ENCODE data around the gene FGF1.

GRCh38 chr5:142679744-142680143 lies 6.1 kb downstream of the FGF1 start:
- TF ChIP-seq CTCF (IDR thresholded peaks at IDR 0.05 in 8 of 11, conservative IDR thresholded peaks at IDR 0.05 in 3 of 11), result no peak
- TF ChIP-seq POLR2A (IDR thresholded peaks at IDR 0.05), result no peak
